Stomach smooth muscle (tissue), 2 donors: ENCODE results near the gene TFDP1.

Experiments used
- H3K27ac ChIP-seq: one replicate; pipeline ENCODE4 v1.7.0; 2013; ENCODE audit warnings: mild to moderate bottlenecking, low read length, inconsistent platforms
- H3K27me3 ChIP-seq, 2 donors: one replicate each; pipeline ENCODE4 v1.7.0; 2013; ENCODE audit warnings: low read length in 2 of 2; ENCODE audit not compliant: insufficient read depth in 2 of 2, control insufficient read depth in 1 of 2
- H3K36me3 ChIP-seq, 2 donors: one replicate each; pipeline ENCODE4 v1.7.0; 2013; ENCODE audit warnings: low read length in 2 of 2; ENCODE audit not compliant: control insufficient read depth in 2 of 2, insufficient read depth in 2 of 2
- H3K4me1 ChIP-seq: one replicate; pipeline ENCODE4 v1.7.0; 2013; ENCODE audit warnings: low read length; ENCODE audit not compliant: control insufficient read depth, insufficient read depth
- H3K4me3 ChIP-seq, 2 donors: one replicate each; pipeline ENCODE4 v1.7.0; 2013; ENCODE audit warnings: low read length in 2 of 2
- H3K9ac ChIP-seq, 2 donors: one replicate each; pipeline ENCODE4 v1.7.0; 2013; ENCODE audit warnings: low read length in 2 of 2, mild to moderate bottlenecking in 1 of 2
- H3K9me3 ChIP-seq, 2 donors: one replicate each; pipeline ENCODE4 v1.7.0; 2013; ENCODE audit warnings: low read length in 2 of 2; ENCODE audit not compliant: control insufficient read depth in 2 of 2
- donor health status: healthy.
- donor health status: Pancreatic carcinoma.

The TFDP1 gene

GRCh38 chr13:113635709-113636108 lies 51.2 kb downstream of the TFDP1 start:
- no peak overlapping the region for H3K9ac ChIP-seq
- no peak overlapping the region for H3K27ac ChIP-seq
- no peak overlapping the region for H3K4me3 ChIP-seq
- H3K4me1 ChIP-seq, result peaks cover 10% of the 10 kb centered on the region
- H3K9me3 ChIP-seq, result no peaks in the 10 kb centered on the region
- no peaks in the 10 kb centered on the region for H3K27me3 ChIP-seq
- peaks cover 49 to 55% of the 10 kb centered on the region in 2 donors for H3K36me3 ChIP-seq

- no peaks in the 10 kb centered on the region for H3K27me3 ChIP-seq
- H3K9ac ChIP-seq, result no peak overlapping the region
- H3K4me1 ChIP-seq, result peaks cover 10% of the 10 kb centered on the region
- peaks cover 49 to 54% of the 10 kb centered on the region in 2 donors for H3K36me3 ChIP-seq
- H3K9me3 ChIP-seq, result no peaks in the 10 kb centered on the region
- H3K4me3 ChIP-seq, result no peak overlapping the region
- H3K27ac ChIP-seq, result no peak overlapping the region
These were observed 51.9 kb downstream of the TFDP1 start for GRCh38 chr13:113636266-113636963.

- Histone ChIP-seq H3K27ac (no peak overlapping the region), H3K4me3 (no peak overlapping the region), H3K4me1 (peaks cover 10% of the 10 kb centered on the region), H3K9ac (no peak overlapping the region), H3K27me3 (no peaks in the 10 kb centered on the region), H3K9me3 (no peaks in the 10 kb centered on the region), H3K36me3 (peaks cover 44 to 51% of the 10 kb centered on the region in 2 donors)
These were observed 53.0 kb downstream of the TFDP1 start for GRCh38 chr13:113637262-113638160.

- Histone ChIP-seq H3K9ac (no peak overlapping the region), H3K9me3 (no peaks in the 10 kb centered on the region), H3K27ac (no peak overlapping the region), H3K4me3 (no peak overlapping the region), H3K36me3 (peaks cover 44 to 51% of the 10 kb centered on the region in 2 donors), H3K4me1 (peaks cover 10% of the 10 kb centered on the region), H3K27me3 (no peaks in the 10 kb centered on the region)
These were observed 53.7 kb downstream of the TFDP1 start for GRCh38 chr13:113638173-113638746.

- H3K9me3 ChIP-seq, result no peaks in the 10 kb centered on the region
- no peaks in the 10 kb centered on the region for H3K27me3 ChIP-seq
- peaks cover 39 to 45% of the 10 kb centered on the region in 2 donors for H3K36me3 ChIP-seq
- H3K4me1 ChIP-seq, result peaks cover 10% of the 10 kb centered on the region
- no peak overlapping the region for H3K9ac ChIP-seq
- no peak overlapping the region for H3K4me3 ChIP-seq
- H3K27ac ChIP-seq, result no peak overlapping the region
These were observed 54.3 kb downstream of the TFDP1 start for GRCh38 chr13:113638806-113639205.

- H3K27ac ChIP-seq, result peak overlapping the region; percentile 11
- no peaks in the 10 kb centered on the region for H3K9me3 ChIP-seq
- peaks cover 34 to 36% of the 10 kb centered on the region in 2 donors for H3K36me3 ChIP-seq
- H3K27me3 ChIP-seq, result no peaks in the 10 kb centered on the region
- peaks cover 10% of the 10 kb centered on the region for H3K4me1 ChIP-seq
- no peak overlapping the region for H3K4me3 ChIP-seq
- H3K9ac ChIP-seq, result peak overlapping the region in 1 of 2 donors; percentile 29
These were observed 55.2 kb downstream of the TFDP1 start for GRCh38 chr13:113639616-113640262.

GRCh38 chr13:113641426-113641825 lies 56.9 kb downstream of the TFDP1 start:
- peaks cover 20% of the 10 kb centered on the region in 2 donors for H3K36me3 ChIP-seq
- no peak overlapping the region for H3K27ac ChIP-seq
- no peak overlapping the region for H3K4me3 ChIP-seq
- no peak overlapping the region for H3K9ac ChIP-seq
- H3K9me3 ChIP-seq, result no peaks in the 10 kb centered on the region
- H3K4me1 ChIP-seq, result peaks cover 10% of the 10 kb centered on the region
- no peaks in the 10 kb centered on the region for H3K27me3 ChIP-seq

GRCh38 chr13:113642563-113642962 lies 58.0 kb downstream of the TFDP1 start:
- Histone ChIP-seq H3K9ac (no peak overlapping the region), H3K27me3 (no peaks in the 10 kb centered on the region), H3K9me3 (no peaks in the 10 kb centered on the region), H3K4me3 (no peak overlapping the region), H3K27ac (no peak overlapping the region), H3K36me3 (peaks cover 9 to 13% of the 10 kb centered on the region in 2 donors), H3K4me1 (peaks cover 17% of the 10 kb centered on the region)

GRCh38 chr13:113643593-113643992 lies 59.0 kb downstream of the TFDP1 start:
- Histone ChIP-seq H3K27me3 (no peaks in the 10 kb centered on the region), H3K36me3 (peaks cover 3 to 6% of the 10 kb centered on the region in 2 donors), H3K9ac (no peak overlapping the region), H3K4me1 (peaks cover 20% of the 10 kb centered on the region), H3K27ac (no peak overlapping the region), H3K4me3 (no peak overlapping the region), H3K9me3 (no peaks in the 10 kb centered on the region)

GRCh38 chr13:113644800-113645199 lies 60.2 kb downstream of the TFDP1 start:
- Histone ChIP-seq H3K27ac (no peak overlapping the region), H3K9me3 (no peaks in the 10 kb centered on the region), H3K36me3 (peaks cover 1 to 3% of the 10 kb centered on the region in 2 donors), H3K4me1 (peaks cover 14% of the 10 kb centered on the region), H3K27me3 (no peaks in the 10 kb centered on the region), H3K4me3 (no peak overlapping the region), H3K9ac (no peak overlapping the region)
